Liver (tissue), 3 donors: ENCODE results near the gene TRAPPC2L.

Source experiments
- EGR1 ChIP-seq, 2 donors: IDR thresholded peaks; 2 replicates each; pipeline ENCODE4 v1.6.1; 2016 to 2018; ENCODE audit warnings: antibody characterized with exemption in 2 of 2, low read depth in 2 of 2
- NR2F2 ChIP-seq: IDR thresholded peaks from 2 replicates; pipeline ENCODE4 v1.6.1; 2016; ENCODE audit warnings: antibody characterized with exemption
- SP1 ChIP-seq: IDR thresholded peaks from 2 replicates; pipeline ENCODE4 v1.6.1; 2018; ENCODE audit warnings: antibody characterized with exemption, mild to moderate bottlenecking
- TAF1 ChIP-seq: conservative IDR thresholded peaks from 2 replicates; pipeline ENCODE4 v1.6.1; 2016; ENCODE audit warnings: antibody characterized with exemption, mild to moderate bottlenecking
- TF ChIP-seq, protein P1 (sequence below): fragments of 150-350 bp; IDR thresholded peaks from 2 replicates; pipeline ENCODE4 v1.5.1; 2017; ENCODE audit warnings: improper control_type of control experiment, low read depth, low read length; ENCODE audit not compliant: missing input control
- TF ChIP-seq, protein P2 (sequence below): IDR thresholded peaks from 2 replicates; pipeline ENCODE4 v1.6.1; 2016; ENCODE audit warnings: antibody characterized with exemption, mild to moderate bottlenecking
- TF ChIP-seq, protein P3 (sequence below): IDR thresholded peaks from 2 replicates; pipeline ENCODE4 v1.6.1; 2016; ENCODE audit warnings: antibody characterized with exemption
- TF ChIP-seq, protein P4 (sequence below): IDR thresholded peaks from 2 replicates; pipeline ENCODE4 v1.6.1; 2016; ENCODE audit warnings: antibody characterized with exemption
- donor health status: healthy.
- donor health status: healthy.

DNA sequence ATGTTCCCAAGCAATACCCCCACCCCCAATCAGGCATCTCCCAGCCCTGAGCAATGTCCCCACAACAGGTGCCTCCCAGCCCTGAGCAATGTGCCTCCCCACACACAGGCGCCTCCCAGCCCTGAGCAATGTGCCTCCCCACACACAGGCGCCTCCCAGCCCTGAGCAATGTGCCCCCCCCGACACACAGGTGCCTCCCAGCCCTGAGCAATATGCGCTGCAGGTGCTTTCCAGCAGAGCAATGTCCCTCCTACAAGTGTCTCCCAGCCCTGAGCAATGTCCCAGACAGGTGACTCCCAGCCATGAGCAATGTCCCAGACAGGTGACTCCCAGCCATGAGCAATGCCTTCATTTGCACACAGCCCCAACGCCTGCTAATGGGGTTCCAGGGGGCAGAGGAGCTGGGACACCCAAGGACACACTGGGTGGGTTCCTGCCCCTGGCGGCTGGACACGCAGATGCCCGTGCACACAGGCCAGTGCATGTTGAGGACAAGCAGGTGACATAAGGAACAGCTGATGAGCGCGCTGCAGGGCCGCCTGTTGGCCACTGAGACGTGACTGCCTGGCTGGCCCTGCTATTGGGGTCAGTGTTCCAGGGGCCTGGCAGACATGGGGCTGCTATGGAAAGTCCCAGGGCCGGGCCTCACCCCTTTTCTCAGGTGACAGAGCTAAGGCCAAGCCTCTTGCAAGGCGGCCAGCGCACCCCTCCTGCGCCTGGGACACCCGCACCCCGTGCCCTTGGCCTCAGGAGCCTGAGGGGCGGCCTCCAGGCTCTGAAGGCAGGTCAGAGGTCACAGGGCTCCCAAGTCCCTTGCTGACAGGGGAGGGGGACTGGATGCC is 36.4 kb downstream of the TRAPPC2L start:
- TF ChIP-seq, protein P1, sequence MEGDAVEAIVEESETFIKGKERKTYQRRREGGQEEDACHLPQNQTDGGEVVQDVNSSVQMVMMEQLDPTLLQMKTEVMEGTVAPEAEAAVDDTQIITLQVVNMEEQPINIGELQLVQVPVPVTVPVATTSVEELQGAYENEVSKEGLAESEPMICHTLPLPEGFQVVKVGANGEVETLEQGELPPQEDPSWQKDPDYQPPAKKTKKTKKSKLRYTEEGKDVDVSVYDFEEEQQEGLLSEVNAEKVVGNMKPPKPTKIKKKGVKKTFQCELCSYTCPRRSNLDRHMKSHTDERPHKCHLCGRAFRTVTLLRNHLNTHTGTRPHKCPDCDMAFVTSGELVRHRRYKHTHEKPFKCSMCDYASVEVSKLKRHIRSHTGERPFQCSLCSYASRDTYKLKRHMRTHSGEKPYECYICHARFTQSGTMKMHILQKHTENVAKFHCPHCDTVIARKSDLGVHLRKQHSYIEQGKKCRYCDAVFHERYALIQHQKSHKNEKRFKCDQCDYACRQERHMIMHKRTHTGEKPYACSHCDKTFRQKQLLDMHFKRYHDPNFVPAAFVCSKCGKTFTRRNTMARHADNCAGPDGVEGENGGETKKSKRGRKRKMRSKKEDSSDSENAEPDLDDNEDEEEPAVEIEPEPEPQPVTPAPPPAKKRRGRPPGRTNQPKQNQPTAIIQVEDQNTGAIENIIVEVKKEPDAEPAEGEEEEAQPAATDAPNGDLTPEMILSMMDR = no peak
- TF ChIP-seq, protein P2, sequence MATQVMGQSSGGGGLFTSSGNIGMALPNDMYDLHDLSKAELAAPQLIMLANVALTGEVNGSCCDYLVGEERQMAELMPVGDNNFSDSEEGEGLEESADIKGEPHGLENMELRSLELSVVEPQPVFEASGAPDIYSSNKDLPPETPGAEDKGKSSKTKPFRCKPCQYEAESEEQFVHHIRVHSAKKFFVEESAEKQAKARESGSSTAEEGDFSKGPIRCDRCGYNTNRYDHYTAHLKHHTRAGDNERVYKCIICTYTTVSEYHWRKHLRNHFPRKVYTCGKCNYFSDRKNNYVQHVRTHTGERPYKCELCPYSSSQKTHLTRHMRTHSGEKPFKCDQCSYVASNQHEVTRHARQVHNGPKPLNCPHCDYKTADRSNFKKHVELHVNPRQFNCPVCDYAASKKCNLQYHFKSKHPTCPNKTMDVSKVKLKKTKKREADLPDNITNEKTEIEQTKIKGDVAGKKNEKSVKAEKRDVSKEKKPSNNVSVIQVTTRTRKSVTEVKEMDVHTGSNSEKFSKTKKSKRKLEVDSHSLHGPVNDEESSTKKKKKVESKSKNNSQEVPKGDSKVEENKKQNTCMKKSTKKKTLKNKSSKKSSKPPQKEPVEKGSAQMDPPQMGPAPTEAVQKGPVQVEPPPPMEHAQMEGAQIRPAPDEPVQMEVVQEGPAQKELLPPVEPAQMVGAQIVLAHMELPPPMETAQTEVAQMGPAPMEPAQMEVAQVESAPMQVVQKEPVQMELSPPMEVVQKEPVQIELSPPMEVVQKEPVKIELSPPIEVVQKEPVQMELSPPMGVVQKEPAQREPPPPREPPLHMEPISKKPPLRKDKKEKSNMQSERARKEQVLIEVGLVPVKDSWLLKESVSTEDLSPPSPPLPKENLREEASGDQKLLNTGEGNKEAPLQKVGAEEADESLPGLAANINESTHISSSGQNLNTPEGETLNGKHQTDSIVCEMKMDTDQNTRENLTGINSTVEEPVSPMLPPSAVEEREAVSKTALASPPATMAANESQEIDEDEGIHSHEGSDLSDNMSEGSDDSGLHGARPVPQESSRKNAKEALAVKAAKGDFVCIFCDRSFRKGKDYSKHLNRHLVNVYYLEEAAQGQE = no peak
- TF ChIP-seq, protein P3, sequence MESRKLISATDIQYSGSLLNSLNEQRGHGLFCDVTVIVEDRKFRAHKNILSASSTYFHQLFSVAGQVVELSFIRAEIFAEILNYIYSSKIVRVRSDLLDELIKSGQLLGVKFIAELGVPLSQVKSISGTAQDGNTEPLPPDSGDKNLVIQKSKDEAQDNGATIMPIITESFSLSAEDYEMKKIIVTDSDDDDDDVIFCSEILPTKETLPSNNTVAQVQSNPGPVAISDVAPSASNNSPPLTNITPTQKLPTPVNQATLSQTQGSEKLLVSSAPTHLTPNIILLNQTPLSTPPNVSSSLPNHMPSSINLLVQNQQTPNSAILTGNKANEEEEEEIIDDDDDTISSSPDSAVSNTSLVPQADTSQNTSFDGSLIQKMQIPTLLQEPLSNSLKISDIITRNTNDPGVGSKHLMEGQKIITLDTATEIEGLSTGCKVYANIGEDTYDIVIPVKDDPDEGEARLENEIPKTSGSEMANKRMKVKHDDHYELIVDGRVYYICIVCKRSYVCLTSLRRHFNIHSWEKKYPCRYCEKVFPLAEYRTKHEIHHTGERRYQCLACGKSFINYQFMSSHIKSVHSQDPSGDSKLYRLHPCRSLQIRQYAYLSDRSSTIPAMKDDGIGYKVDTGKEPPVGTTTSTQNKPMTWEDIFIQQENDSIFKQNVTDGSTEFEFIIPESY = no peak
- TF ChIP-seq TAF1 (no peak), EGR1 (IDR thresholded peaks at IDR 0.05; ENCODE audit: low read depth in 2 of 2) (no peak), SP1 (no peak), NR2F2 (no peak)
- TF ChIP-seq, protein P4, sequence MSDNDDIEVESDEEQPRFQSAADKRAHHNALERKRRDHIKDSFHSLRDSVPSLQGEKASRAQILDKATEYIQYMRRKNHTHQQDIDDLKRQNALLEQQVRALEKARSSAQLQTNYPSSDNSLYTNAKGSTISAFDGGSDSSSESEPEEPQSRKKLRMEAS = no peak
